ENCODE measurements around the gene KLB.

DNA sequence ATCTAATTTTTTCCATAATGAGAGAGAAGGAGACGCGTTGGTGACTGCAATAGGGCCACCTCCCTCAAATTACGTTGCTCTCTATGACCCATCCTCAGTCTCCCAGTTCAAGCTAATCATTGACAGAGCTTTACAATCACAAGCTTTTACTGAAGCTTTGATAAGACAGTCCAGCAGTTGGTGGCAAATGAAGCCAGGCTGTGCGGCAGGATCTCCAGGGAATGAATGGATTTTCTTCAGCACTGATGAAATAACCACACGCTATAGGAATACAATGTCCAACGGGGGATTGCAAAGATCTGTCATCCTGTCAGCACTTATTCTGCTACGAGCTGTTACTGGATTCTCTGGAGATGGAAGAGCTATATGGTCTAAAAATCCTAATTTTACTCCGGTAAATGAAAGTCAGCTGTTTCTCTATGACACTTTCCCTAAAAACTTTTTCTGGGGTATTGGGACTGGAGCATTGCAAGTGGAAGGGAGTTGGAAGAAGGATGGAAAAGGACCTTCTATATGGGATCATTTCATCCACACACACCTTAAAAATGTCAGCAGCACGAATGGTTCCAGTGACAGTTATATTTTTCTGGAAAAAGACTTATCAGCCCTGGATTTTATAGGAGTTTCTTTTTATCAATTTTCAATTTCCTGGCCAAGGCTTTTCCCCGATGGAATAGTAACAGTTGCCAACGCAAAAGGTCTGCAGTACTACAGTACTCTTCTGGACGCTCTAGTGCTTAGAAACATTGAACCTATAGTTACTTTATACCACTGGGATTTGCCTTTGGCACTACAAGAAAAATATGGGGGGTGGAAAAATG, at the start of gene KLB:
- no peak for TF ChIP-seq JUND (IDR thresholded peaks at IDR 0.05)
- no peak for TF ChIP-seq EZH2phosphoT487 (IDR thresholded peaks at IDR 0.05; ENCODE audit: borderline replicate concordance)
- TF ChIP-seq, protein P1, sequence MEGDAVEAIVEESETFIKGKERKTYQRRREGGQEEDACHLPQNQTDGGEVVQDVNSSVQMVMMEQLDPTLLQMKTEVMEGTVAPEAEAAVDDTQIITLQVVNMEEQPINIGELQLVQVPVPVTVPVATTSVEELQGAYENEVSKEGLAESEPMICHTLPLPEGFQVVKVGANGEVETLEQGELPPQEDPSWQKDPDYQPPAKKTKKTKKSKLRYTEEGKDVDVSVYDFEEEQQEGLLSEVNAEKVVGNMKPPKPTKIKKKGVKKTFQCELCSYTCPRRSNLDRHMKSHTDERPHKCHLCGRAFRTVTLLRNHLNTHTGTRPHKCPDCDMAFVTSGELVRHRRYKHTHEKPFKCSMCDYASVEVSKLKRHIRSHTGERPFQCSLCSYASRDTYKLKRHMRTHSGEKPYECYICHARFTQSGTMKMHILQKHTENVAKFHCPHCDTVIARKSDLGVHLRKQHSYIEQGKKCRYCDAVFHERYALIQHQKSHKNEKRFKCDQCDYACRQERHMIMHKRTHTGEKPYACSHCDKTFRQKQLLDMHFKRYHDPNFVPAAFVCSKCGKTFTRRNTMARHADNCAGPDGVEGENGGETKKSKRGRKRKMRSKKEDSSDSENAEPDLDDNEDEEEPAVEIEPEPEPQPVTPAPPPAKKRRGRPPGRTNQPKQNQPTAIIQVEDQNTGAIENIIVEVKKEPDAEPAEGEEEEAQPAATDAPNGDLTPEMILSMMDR (IDR thresholded peaks at IDR 0.05 in 2 of 3, conservative IDR thresholded peaks at IDR 0.05 in 1 of 3; ENCODE audit: borderline replicate concordance in 1 of 3, insufficient read depth in 1 of 3, low read depth in 2 of 3, low read length in 2 of 3), result no peak
- no peak for TF ChIP-seq TCF7L2 (IDR thresholded peaks at IDR 0.05; ENCODE audit: borderline replicate concordance, extremely low read depth, insufficient read depth, insufficient read length)

Measured in HCT116 (cell line).